ENCODE results near the gene TUT7.

DNA sequence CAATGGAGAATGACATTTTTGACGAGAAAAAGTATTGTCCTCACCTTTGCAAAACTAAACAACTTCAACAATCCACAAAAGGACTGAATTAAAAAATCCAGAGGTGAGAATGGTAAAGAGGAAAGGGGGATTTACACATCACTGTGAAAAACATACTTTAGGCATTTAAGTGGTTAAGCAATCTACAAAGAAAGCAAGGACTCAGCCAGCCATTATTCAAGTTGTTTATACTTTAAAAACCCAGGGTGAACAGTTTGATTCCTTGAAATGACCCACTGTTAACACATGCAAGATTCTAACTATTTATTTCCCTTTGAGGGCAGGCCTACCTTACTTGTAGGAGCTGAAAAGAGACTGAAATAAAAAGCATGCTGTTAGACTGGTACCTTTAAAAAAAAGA lies 29.3 kb downstream of the TUT7 start:
- TF ChIP-seq, protein P1, sequence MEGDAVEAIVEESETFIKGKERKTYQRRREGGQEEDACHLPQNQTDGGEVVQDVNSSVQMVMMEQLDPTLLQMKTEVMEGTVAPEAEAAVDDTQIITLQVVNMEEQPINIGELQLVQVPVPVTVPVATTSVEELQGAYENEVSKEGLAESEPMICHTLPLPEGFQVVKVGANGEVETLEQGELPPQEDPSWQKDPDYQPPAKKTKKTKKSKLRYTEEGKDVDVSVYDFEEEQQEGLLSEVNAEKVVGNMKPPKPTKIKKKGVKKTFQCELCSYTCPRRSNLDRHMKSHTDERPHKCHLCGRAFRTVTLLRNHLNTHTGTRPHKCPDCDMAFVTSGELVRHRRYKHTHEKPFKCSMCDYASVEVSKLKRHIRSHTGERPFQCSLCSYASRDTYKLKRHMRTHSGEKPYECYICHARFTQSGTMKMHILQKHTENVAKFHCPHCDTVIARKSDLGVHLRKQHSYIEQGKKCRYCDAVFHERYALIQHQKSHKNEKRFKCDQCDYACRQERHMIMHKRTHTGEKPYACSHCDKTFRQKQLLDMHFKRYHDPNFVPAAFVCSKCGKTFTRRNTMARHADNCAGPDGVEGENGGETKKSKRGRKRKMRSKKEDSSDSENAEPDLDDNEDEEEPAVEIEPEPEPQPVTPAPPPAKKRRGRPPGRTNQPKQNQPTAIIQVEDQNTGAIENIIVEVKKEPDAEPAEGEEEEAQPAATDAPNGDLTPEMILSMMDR (IDR thresholded peaks at IDR 0.05) = no peak
- TF ChIP-seq POLR2AphosphoS5 (IDR thresholded peaks at IDR 0.05; ENCODE audit: low read depth, low read length) = no peak
- TF ChIP-seq TCF7L2 (IDR thresholded peaks at IDR 0.05; ENCODE audit: low read depth, low read length) = no peak
- TF ChIP-seq, protein P2, sequence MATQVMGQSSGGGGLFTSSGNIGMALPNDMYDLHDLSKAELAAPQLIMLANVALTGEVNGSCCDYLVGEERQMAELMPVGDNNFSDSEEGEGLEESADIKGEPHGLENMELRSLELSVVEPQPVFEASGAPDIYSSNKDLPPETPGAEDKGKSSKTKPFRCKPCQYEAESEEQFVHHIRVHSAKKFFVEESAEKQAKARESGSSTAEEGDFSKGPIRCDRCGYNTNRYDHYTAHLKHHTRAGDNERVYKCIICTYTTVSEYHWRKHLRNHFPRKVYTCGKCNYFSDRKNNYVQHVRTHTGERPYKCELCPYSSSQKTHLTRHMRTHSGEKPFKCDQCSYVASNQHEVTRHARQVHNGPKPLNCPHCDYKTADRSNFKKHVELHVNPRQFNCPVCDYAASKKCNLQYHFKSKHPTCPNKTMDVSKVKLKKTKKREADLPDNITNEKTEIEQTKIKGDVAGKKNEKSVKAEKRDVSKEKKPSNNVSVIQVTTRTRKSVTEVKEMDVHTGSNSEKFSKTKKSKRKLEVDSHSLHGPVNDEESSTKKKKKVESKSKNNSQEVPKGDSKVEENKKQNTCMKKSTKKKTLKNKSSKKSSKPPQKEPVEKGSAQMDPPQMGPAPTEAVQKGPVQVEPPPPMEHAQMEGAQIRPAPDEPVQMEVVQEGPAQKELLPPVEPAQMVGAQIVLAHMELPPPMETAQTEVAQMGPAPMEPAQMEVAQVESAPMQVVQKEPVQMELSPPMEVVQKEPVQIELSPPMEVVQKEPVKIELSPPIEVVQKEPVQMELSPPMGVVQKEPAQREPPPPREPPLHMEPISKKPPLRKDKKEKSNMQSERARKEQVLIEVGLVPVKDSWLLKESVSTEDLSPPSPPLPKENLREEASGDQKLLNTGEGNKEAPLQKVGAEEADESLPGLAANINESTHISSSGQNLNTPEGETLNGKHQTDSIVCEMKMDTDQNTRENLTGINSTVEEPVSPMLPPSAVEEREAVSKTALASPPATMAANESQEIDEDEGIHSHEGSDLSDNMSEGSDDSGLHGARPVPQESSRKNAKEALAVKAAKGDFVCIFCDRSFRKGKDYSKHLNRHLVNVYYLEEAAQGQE (IDR thresholded peaks at IDR 0.05; ENCODE audit: insufficient read depth in 1 of 2, low read depth in 2 of 2, low read length in 1 of 2) = no peak
- TF ChIP-seq SIN3A (IDR thresholded peaks at IDR 0.05; ENCODE audit: borderline replicate concordance, insufficient read depth, low read depth, low read length) = no peak
